IPS-18c (cell line): ENCODE measurements around the gene FABP1.

Source experiments
- H3K4me3 ChIP-seq: 2 replicates; pipeline ENCODE4 v1.7.0; 2013; ENCODE audit warnings: low read depth, mild to moderate bottlenecking, low read length, moderate library complexity; ENCODE audit not compliant: insufficient read depth
- H3K9me3 ChIP-seq: one replicate; pipeline ENCODE4 v1.6.1; 2013; ENCODE audit warnings: mild to moderate bottlenecking, low read length, moderate library complexity; ENCODE audit not compliant: control insufficient read depth, insufficient read depth

The FABP1 gene

GRCh38 chr2:88074150-88074549 is 53.7 kb downstream of the FABP1 start:
- Histone ChIP-seq H3K9me3 (no peaks in the 10 kb centered on the region), H3K4me3 (no peak overlapping the region)
